Heart left ventricle (tissue), 13 donors: ENCODE data around the gene DPH3.

Source experiments
- POLR2A ChIP-seq, 2 donors: fragments of 450-650 bp; IDR thresholded peaks; one replicate each; pipeline ENCODE4 v1.6.1; 2017; ENCODE audit warnings: antibody characterized with exemption in 2 of 2, mild to moderate bottlenecking in 2 of 2, moderate library complexity in 2 of 2
- TF ChIP-seq, protein P1 (sequence below), 12 donors: fragments of 200-600 bp; sonication (generic) in 4 of 12; IDR thresholded peaks; one replicate each; pipeline versions ENCODE4 v1.5.0 to v1.8.0; 2018 to 2022; ENCODE audit warnings: antibody characterized with exemption in 12 of 12, mild to moderate bottlenecking in 5 of 12
- donor health status: ischemic (EF 13 %, LVEDD 7.1; RV severe dilation, severe dysfunction).
- donor health status: DM: no; HTN: yes; CAD: no.
- donor health status: DM: no; HTN: no; CAD: no.
- donor health status: ischemic (EF 25% LVEDD 6.9; RV normal size, moderate dysfunction).
- donor health status: ischemic (EF 25% LVEDD 5.7; RV mildly dilated, moderate dysfunction).
- donor health status: ischemic (EF 35%, LVEDD 5.7; RV mildly dilated, moderate dysfunction).
- donor health status: nonischemic (EF 11% LVEDD 7.7; RV severe dilation, severe dysfunction).
- donor health status: DM: yes; HTN: yes; CAD: no.
- donor health status: PGD.
- donor health status: ischemic (EF 29% LVEDD 5.4; RV normal size, mild dysfunction).
- donor health status: nonischemic (EF 23%, LVEDD 6.1; RV moderate dilation, normal function).

DNA sequence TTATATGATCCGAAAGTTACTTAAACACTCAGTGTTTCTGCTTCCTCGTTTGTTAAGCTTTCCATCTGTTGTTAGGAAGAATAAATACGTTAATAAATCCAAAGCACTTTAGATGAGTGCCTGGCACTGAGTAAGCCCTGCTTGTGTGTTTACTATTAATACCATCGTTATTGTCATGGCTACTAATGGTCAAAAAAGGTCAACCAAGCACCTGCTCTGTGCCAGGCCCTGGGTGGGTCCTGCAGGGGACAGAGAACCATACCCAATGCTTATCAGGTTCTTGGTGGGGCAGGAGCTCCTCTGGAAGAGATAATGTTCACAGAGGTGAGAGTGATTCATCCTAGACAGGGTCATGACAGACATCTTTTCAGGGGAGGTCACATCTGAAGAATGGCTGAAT is 50.4 kb downstream of the DPH3 start:
- TF ChIP-seq, protein P1, sequence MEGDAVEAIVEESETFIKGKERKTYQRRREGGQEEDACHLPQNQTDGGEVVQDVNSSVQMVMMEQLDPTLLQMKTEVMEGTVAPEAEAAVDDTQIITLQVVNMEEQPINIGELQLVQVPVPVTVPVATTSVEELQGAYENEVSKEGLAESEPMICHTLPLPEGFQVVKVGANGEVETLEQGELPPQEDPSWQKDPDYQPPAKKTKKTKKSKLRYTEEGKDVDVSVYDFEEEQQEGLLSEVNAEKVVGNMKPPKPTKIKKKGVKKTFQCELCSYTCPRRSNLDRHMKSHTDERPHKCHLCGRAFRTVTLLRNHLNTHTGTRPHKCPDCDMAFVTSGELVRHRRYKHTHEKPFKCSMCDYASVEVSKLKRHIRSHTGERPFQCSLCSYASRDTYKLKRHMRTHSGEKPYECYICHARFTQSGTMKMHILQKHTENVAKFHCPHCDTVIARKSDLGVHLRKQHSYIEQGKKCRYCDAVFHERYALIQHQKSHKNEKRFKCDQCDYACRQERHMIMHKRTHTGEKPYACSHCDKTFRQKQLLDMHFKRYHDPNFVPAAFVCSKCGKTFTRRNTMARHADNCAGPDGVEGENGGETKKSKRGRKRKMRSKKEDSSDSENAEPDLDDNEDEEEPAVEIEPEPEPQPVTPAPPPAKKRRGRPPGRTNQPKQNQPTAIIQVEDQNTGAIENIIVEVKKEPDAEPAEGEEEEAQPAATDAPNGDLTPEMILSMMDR (IDR thresholded peaks at IDR 0.05): no peak
- TF ChIP-seq POLR2A (IDR thresholded peaks at IDR 0.05): no peak
